Endothelial cell of umbilical vein (primary cell): Measurements from ENCODE around the gene ARHGEF1.

Experiments used
- CTCF ChIP-seq, 2 donors: IDR thresholded peaks; 1 replicate in 1 of 2; 2 replicates in 1 of 2; pipeline ENCODE4 v1.5.1; 2011; ENCODE audit warnings: low read length in 2 of 2, mild to moderate bottlenecking in 2 of 2, moderate library complexity in 2 of 2, control low read depth in 1 of 2, inconsistent platforms in 1 of 2, low read depth in 1 of 2; ENCODE audit not compliant: insufficient read depth in 1 of 2; ENCODE audit errors: extremely low read depth in 1 of 2
- POLR2AphosphoS5 ChIP-seq: IDR thresholded peaks from 2 replicates; pipeline ENCODE4 v1.6.1; 2012; ENCODE audit warnings: low read depth, mild to moderate bottlenecking, control low read depth, low read length, moderate library complexity; ENCODE audit not compliant: insufficient read depth

GRCh38 chr19:41944336-41944735 lies 61.4 kb downstream of the ARHGEF1 start:
- TF ChIP-seq POLR2AphosphoS5 (no peak), CTCF (IDR thresholded peaks at IDR 0.05; ENCODE audit: extremely low read depth in 1 of 2, insufficient read depth in 1 of 2, low read depth in 1 of 2, low read length in 2 of 2) (no peak)
